Measurements from ENCODE around the gene FOXP2. TPM values are rescaled to one million over a fixed set of nuclear protein-coding genes. Genes with fewer than 3 reads are reported as not detected.

The FOXP2 gene
- total RNA-seq, 1 experiment from 2014 or later = 0.17 TPM

DNA sequence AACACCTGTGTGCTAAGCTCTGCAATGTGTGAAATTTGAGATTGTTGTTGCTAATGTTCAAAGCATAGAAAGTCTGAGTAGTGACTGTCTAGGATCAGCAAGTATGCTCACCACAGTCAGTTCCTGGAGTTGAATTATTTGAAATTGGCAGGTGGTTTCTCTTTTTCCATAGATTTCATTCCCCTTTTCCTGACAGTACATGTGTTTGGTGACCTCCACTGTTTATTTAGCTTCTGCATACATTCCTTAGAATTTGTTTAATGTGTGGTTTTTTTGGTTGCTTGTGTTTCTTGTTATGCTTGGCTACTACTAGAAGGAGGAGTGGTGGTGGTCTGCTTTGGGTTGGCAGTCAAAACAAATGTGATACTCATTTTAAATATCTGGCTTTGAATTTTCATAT lies 52.3 kb downstream of the FOXP2 start (continued):
- no peak for TF ChIP-seq NFATC4 (CRISPR knock-in tag; IDR thresholded peaks at IDR 0.05)
- TF ChIP-seq FOXJ3 (CRISPR knock-in tag; IDR thresholded peaks at IDR 0.05; ENCODE audit: borderline replicate concordance) = no peak

- POLR2A ChIA-PET = no interaction called here
- TF ChIP-seq, protein P1, sequence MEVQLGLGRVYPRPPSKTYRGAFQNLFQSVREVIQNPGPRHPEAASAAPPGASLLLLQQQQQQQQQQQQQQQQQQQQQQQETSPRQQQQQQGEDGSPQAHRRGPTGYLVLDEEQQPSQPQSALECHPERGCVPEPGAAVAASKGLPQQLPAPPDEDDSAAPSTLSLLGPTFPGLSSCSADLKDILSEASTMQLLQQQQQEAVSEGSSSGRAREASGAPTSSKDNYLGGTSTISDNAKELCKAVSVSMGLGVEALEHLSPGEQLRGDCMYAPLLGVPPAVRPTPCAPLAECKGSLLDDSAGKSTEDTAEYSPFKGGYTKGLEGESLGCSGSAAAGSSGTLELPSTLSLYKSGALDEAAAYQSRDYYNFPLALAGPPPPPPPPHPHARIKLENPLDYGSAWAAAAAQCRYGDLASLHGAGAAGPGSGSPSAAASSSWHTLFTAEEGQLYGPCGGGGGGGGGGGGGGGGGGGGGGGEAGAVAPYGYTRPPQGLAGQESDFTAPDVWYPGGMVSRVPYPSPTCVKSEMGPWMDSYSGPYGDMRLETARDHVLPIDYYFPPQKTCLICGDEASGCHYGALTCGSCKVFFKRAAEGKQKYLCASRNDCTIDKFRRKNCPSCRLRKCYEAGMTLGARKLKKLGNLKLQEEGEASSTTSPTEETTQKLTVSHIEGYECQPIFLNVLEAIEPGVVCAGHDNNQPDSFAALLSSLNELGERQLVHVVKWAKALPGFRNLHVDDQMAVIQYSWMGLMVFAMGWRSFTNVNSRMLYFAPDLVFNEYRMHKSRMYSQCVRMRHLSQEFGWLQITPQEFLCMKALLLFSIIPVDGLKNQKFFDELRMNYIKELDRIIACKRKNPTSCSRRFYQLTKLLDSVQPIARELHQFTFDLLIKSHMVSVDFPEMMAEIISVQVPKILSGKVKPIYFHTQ (CRISPR knock-in tag; IDR thresholded peaks at IDR 0.05) = no peak
- no peak for TF ChIP-seq E2F4 (CRISPR knock-in tag; IDR thresholded peaks at IDR 0.05; ENCODE audit: borderline replicate concordance, low read depth)
- no peak for TF ChIP-seq JAZF1 (CRISPR knock-in tag; IDR thresholded peaks at IDR 0.05)
- no peak for TF ChIP-seq ZNF416 (CRISPR knock-in tag; IDR thresholded peaks at IDR 0.05)
- TF ChIP-seq ZNF281 (CRISPR knock-in tag; IDR thresholded peaks at IDR 0.05) = no peak
- no peak for TF ChIP-seq FOXK1 (CRISPR knock-in tag; IDR thresholded peaks at IDR 0.05)
- no peak for TF ChIP-seq SOX15 (CRISPR knock-in tag; IDR thresholded peaks at IDR 0.05)
- TF ChIP-seq TCF7 (CRISPR knock-in tag; IDR thresholded peaks at IDR 0.05; ENCODE audit: low read depth) = no peak
- no peak for TF ChIP-seq HMGA2 (CRISPR knock-in tag; IDR thresholded peaks at IDR 0.05)
- TF ChIP-seq SMAD4 (CRISPR knock-in tag; IDR thresholded peaks at IDR 0.05) = no peak
- TF ChIP-seq NFATC4 (CRISPR knock-in tag; IDR thresholded peaks at IDR 0.05) = no peak
- no peak for TF ChIP-seq NR3C1 (CRISPR knock-in tag; conservative IDR thresholded peaks at IDR 0.05; ENCODE audit: low read depth)
- no peak overlapping the region for H3K27ac Mint-ChIP-seq
- DNase-seq (ENCODE audit: low spot score) = no peak
- no peak overlapping the region for H3K4me3 Mint-ChIP-seq
- H3K36me3 Mint-ChIP-seq = no peaks in the 10 kb centered on the region
- no peak for ATAC-seq
- CTCF ChIA-PET = no interaction called here
- H3K9me3 Mint-ChIP-seq = no peaks in the 10 kb centered on the region
- H3K27me3 Mint-ChIP-seq (ENCODE audit: low read depth) = no peaks in the 10 kb centered on the region
- peaks cover 5% of the 10 kb centered on the region for H3K4me1 Mint-ChIP-seq
These were observed 54.2 kb downstream of the FOXP2 start for GRCh38 chr7:114468844-114469243.

DNA sequence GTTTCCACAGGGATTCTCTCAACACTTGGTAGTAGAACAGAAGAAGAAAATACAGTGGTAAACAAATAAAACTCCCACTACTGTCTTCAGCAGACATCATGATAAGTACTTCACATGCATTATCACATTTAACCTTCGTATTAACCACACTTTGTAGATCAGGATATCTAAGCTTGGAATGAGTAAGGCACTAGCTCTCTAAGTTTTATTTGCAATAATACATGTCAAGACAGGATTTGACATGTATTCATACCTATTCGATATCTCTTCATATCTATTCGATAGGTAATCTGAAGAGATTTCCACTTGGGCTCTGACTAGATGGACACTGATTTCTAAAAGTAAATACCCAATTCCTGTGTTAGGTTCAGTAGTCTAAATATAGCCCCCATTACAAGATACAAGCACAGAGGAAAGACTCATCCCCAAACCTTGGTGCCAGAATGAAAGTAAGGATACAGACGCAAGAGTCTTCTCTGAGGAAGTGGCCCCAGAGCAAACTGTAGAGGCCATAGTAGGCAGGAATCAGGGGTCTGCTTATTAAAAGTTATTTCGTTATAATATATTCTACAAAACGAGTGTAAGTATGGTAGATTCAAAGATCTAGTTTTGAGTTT lies 58.4 kb downstream of the FOXP2 start:
- Mint-ChIP-seq H3K4me3 (no peak overlapping the region), H3K27ac (no peak overlapping the region), H3K4me1 (peaks cover 2% of the 10 kb centered on the region; the same call in 1 of the 2 replicates), H3K9me3 (no peaks in the 10 kb centered on the region), H3K27me3 (ENCODE audit: low read depth) (no peaks in the 10 kb centered on the region), H3K36me3 (no peaks in the 10 kb centered on the region)
- ChIA-PET POLR2A (no interaction called here), CTCF (interaction anchor here (0.8 kb wide), 1 partner anchor 46 kb away, joined by 3 read pairs; no protein-coding TSS in a partner anchor)
- DNase-seq (ENCODE audit: low spot score) = no peak
- no peak for ATAC-seq
- TF ChIP-seq ATF1 (CRISPR knock-in tag; IDR thresholded peaks at IDR 0.05) (no peak), E2F4 (CRISPR knock-in tag; IDR thresholded peaks at IDR 0.05; ENCODE audit: borderline replicate concordance, low read depth) (no peak), ZNF423 (CRISPR knock-in tag; IDR thresholded peaks at IDR 0.05) (no peak), ZNF671 (CRISPR knock-in tag; IDR thresholded peaks at IDR 0.05) (no peak), ZNF281 (CRISPR knock-in tag; IDR thresholded peaks at IDR 0.05) (no peak), ZNF425 (CRISPR knock-in tag; conservative IDR thresholded peaks at IDR 0.05) (no peak), ZNF219 (CRISPR knock-in tag; IDR thresholded peaks at IDR 0.05; ENCODE audit: borderline replicate concordance) (no peak), HMGA2 (CRISPR knock-in tag; IDR thresholded peaks at IDR 0.05) (no peak)
- TF ChIP-seq, protein P2, sequence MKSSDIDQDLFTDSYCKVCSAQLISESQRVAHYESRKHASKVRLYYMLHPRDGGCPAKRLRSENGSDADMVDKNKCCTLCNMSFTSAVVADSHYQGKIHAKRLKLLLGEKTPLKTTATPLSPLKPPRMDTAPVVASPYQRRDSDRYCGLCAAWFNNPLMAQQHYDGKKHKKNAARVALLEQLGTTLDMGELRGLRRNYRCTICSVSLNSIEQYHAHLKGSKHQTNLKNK (CRISPR knock-in tag; IDR thresholded peaks at IDR 0.05) = no peak

Data from WTC11 (cell line).